K562 (cell line): ENCODE data around the gene TEX22. TPM values are rescaled to one million over a fixed set of nuclear protein-coding genes. Genes with fewer than 3 reads are reported as not detected.

Experiments
- BCL6 ChIP-seq: fragments of 250-450 bp; sonication (Bioruptor Pico); IDR thresholded peaks from 2 replicates; pipeline ENCODE4 v1.4.0; 2020
- BRF2 ChIP-seq: IDR thresholded peaks from 3 replicates; pipeline ENCODE4 v1.6.1; 2011; ENCODE audit warnings: borderline replicate concordance, mild to moderate bottlenecking; ENCODE audit not compliant: insufficient read length, insufficient read depth
- CREB5 ChIP-seq: fragments of 250-450 bp; sonication (Bioruptor Pico); IDR thresholded peaks from 2 replicates; pipeline ENCODE4 v1.5.0; 2020; ENCODE audit warnings: mild to moderate bottlenecking
- DDX20 ChIP-seq: fragments of 450-650 bp; IDR thresholded peaks from 2 replicates; pipeline ENCODE4 v1.6.1; 2016; ENCODE audit warnings: missing genetic modification characterization, low read depth, mild to moderate bottlenecking, missing compliant biosample characterization, moderate library complexity
- JUN ChIP-seq, 2 experiments: sonication (generic) in 1 of 2; formaldehyde crosslinking in 1 of 2; IDR thresholded peaks; 2 replicates each; pipeline versions ENCODE4 v1.6.1 to v1.8.0; 2012 to 2022; ENCODE audit warnings: borderline replicate concordance in 2 of 2, mild to moderate bottlenecking in 2 of 2, improper control_type of control experiment in 1 of 2, low read depth in 1 of 2, low read length in 1 of 2, missing genetic modification reagents in 1 of 2
- PCBP1 ChIP-seq: fragments of 200-400 bp; formaldehyde crosslinking; IDR thresholded peaks from 2 replicates; pipeline ENCODE4 v1.6.1; 2018; ENCODE audit warnings: mild to moderate bottlenecking, low read depth, low read length; ENCODE audit not compliant: poor library complexity, severe bottlenecking
- PRPF4 ChIP-seq: fragments of 200-400 bp; formaldehyde crosslinking; IDR thresholded peaks from one replicate; pipeline ENCODE4 v1.6.1; 2017; ENCODE audit warnings: low read length, low read depth, mild to moderate bottlenecking; ENCODE audit not compliant: insufficient read depth, poor library complexity, severe bottlenecking
- PYGO2 ChIP-seq: fragments of 450-650 bp; IDR thresholded peaks from 2 replicates; pipeline ENCODE4 v1.6.1; 2016; ENCODE audit warnings: mild to moderate bottlenecking, missing genetic modification characterization, moderate library complexity, missing compliant biosample characterization
- SNRNP70 ChIP-seq: fragments of 200-400 bp; formaldehyde crosslinking; optimal IDR thresholded peaks from 2 replicates; pipeline ENCODE3; 2017; ENCODE audit warnings: low read depth, low read length
- TRIM28 ChIP-seq: fragments of 450-650 bp; IDR thresholded peaks from 2 replicates; pipeline ENCODE4 v1.6.1; 2017
- ZNF263 ChIP-seq: sonication (generic); formaldehyde crosslinking; IDR thresholded peaks from 2 replicates; pipeline ENCODE4 v1.8.0; 2022; ENCODE audit warnings: mild to moderate bottlenecking, missing genetic modification reagents, borderline replicate concordance
- ZNF785 ChIP-seq: fragments of 250-450 bp; sonication (Bioruptor Pico); IDR thresholded peaks from 2 replicates; pipeline ENCODE4 v1.4.0; 2020; ENCODE audit warnings: mild to moderate bottlenecking
- ZZZ3 ChIP-seq: fragments of 450-650 bp; IDR thresholded peaks from 2 replicates; pipeline ENCODE4 v1.6.1; 2016; ENCODE audit warnings: antibody characterized with exemption, mild to moderate bottlenecking, moderate library complexity
- polyA plus RNA-seq, 8 experiments: library from polyadenylated mRNA; depleted of rRNA in 4 of 8; stranded (reverse) in 5 of 8; unstranded in 3 of 8; fragments of >200 nt; fragmentation: Nextera tagmentation in 2 of 8; fragmentation: Illumina TruSeq in 1 of 8; extraction: Ambion mirVana in 2 of 8; extraction: Trizol in 1 of 8; gene quantifications; 2 replicates each; pipeline versions ENCODE4 v1.2.1 to v1.2.3, GENCODE V29; 2011 to 2014; ENCODE audit warnings: inconsistent platforms in 1 of 8, missing spikeins in 1 of 8
- total RNA-seq, 7 experiments: library from RNA; depleted of rRNA in 6 of 7; stranded (reverse); fragments of >200 nt in 6 of 7; fragmentation: Illumina TruSeq in 2 of 7; extraction: Trizol in 2 of 7; gene quantifications; 2 replicates each; pipeline versions ENCODE4 v1.2.1 to v1.2.3, GENCODE V29; 2011 to 2021; ENCODE audit warnings: low replicate concordance in 1 of 7
- TF ChIP-seq, protein P1 (sequence below): sonication (generic); IDR thresholded peaks from 2 replicates; pipeline ENCODE4 v1.6.1; 2016
- TF ChIP-seq, protein P2 (sequence below): IDR thresholded peaks from 3 replicates; pipeline ENCODE4 v1.6.1; 2011; ENCODE audit warnings: borderline replicate concordance, mild to moderate bottlenecking, moderate library complexity; ENCODE audit not compliant: insufficient read length; ENCODE audit errors: extremely low read depth
- TF ChIP-seq, protein P3 (sequence below), 2 experiments: IDR thresholded peaks; 2 replicates each; pipeline ENCODE4 v1.6.1; 2012; ENCODE audit warnings: improper control_type of control experiment in 2 of 2, low read depth in 2 of 2, low read length in 2 of 2, borderline replicate concordance in 1 of 2

Gene TEX22
- total and polyA plus RNA-seq, 9 of the 15 experiments (the other 6 are each of a cell fraction or from before 2014, with no cell fraction given), result 0.04 to 1.7 (median 0.23) TPM; not detected in 2

GRCh38 chr14:105398044-105398725 lies at the start of gene TEX22 (continued):
- TF ChIP-seq, protein P1, sequence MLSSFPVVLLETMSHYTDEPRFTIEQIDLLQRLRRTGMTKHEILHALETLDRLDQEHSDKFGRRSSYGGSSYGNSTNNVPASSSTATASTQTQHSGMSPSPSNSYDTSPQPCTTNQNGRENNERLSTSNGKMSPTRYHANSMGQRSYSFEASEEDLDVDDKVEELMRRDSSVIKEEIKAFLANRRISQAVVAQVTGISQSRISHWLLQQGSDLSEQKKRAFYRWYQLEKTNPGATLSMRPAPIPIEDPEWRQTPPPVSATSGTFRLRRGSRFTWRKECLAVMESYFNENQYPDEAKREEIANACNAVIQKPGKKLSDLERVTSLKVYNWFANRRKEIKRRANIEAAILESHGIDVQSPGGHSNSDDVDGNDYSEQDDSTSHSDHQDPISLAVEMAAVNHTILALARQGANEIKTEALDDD, result no peak
- TF ChIP-seq CREB5 (CRISPR knock-in tag) (no peak), ZNF263 (no peak), JUN (IDR thresholded peaks at IDR 0.05; ENCODE audit: borderline replicate concordance, low read depth, low read length) (no peak), JUN (CRISPR knock-in tag; IDR thresholded peaks at IDR 0.05; ENCODE audit: borderline replicate concordance) (no peak), BCL6 (CRISPR knock-in tag) (no peak), DDX20 (tag) (no peak), PRPF4 (no peak), ZZZ3 (no peak), SNRNP70 (no peak), BRF2 (no peak), PCBP1 (no peak), TRIM28 (no peak), ZNF785 (CRISPR knock-in tag) (no peak), PYGO2 (no peak)
- TF ChIP-seq, protein P2, sequence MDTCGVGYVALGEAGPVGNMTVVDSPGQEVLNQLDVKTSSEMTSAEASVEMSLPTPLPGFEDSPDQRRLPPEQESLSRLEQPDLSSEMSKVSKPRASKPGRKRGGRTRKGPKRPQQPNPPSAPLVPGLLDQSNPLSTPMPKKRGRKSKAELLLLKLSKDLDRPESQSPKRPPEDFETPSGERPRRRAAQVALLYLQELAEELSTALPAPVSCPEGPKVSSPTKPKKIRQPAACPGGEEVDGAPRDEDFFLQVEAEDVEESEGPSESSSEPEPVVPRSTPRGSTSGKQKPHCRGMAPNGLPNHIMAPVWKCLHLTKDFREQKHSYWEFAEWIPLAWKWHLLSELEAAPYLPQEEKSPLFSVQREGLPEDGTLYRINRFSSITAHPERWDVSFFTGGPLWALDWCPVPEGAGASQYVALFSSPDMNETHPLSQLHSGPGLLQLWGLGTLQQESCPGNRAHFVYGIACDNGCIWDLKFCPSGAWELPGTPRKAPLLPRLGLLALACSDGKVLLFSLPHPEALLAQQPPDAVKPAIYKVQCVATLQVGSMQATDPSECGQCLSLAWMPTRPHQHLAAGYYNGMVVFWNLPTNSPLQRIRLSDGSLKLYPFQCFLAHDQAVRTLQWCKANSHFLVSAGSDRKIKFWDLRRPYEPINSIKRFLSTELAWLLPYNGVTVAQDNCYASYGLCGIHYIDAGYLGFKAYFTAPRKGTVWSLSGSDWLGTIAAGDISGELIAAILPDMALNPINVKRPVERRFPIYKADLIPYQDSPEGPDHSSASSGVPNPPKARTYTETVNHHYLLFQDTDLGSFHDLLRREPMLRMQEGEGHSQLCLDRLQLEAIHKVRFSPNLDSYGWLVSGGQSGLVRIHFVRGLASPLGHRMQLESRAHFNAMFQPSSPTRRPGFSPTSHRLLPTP, result no peak
- TF ChIP-seq, protein P3, sequence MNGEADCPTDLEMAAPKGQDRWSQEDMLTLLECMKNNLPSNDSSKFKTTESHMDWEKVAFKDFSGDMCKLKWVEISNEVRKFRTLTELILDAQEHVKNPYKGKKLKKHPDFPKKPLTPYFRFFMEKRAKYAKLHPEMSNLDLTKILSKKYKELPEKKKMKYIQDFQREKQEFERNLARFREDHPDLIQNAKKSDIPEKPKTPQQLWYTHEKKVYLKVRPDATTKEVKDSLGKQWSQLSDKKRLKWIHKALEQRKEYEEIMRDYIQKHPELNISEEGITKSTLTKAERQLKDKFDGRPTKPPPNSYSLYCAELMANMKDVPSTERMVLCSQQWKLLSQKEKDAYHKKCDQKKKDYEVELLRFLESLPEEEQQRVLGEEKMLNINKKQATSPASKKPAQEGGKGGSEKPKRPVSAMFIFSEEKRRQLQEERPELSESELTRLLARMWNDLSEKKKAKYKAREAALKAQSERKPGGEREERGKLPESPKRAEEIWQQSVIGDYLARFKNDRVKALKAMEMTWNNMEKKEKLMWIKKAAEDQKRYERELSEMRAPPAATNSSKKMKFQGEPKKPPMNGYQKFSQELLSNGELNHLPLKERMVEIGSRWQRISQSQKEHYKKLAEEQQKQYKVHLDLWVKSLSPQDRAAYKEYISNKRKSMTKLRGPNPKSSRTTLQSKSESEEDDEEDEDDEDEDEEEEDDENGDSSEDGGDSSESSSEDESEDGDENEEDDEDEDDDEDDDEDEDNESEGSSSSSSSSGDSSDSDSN (IDR thresholded peaks at IDR 0.05; ENCODE audit: borderline replicate concordance in 1 of 2, low read depth in 2 of 2, low read length in 2 of 2), result no peak
